Immature natural killer cell (primary cell): ENCODE measurements around the gene NEB. TPM values are rescaled to one million over a fixed set of nuclear protein-coding genes. Genes with fewer than 3 reads are reported as not detected.

Experiments
- DNase-seq, 3 donors: peaks; one replicate each; pipeline ENCODE4 v3.0.0; 2022; ENCODE audit warnings: mixed read lengths in 1 of 3
- H3K27ac Mint-ChIP-seq, 6 donors: one replicate each; pipeline ENCODE4 v1.8.0; 2020; ENCODE audit warnings: mixed read lengths in 6 of 6, mild to moderate bottlenecking in 5 of 6, inconsistent platforms in 4 of 6, moderate library complexity in 3 of 6
- H3K27me3 Mint-ChIP-seq, 3 donors: one replicate each; pipeline ENCODE4 v1.8.0; 2020 to 2021; ENCODE audit warnings: low read depth in 3 of 3, mild to moderate bottlenecking in 3 of 3, mixed read lengths in 3 of 3, moderate library complexity in 3 of 3, inconsistent platforms in 1 of 3
- H3K36me3 Mint-ChIP-seq, 3 donors: one replicate each; pipeline ENCODE4 v1.8.0; 2020; ENCODE audit warnings: mixed read lengths in 3 of 3, inconsistent platforms in 2 of 3, mild to moderate bottlenecking in 2 of 3
- H3K4me1 Mint-ChIP-seq, 2 donors: one replicate each; pipeline ENCODE4 v1.8.0; 2020; ENCODE audit warnings: inconsistent platforms in 2 of 2, mild to moderate bottlenecking in 2 of 2, mixed read lengths in 2 of 2, moderate library complexity in 1 of 2
- H3K4me3 Mint-ChIP-seq, 5 donors: one replicate each; pipeline ENCODE4 v1.8.0; 2020; ENCODE audit warnings: mild to moderate bottlenecking in 5 of 5, mixed read lengths in 5 of 5, inconsistent platforms in 3 of 5, moderate library complexity in 3 of 5
- H3K9me3 Mint-ChIP-seq, 6 donors: one replicate each; pipeline ENCODE4 v1.8.0; 2020; ENCODE audit warnings: mild to moderate bottlenecking in 6 of 6, mixed read lengths in 6 of 6, inconsistent platforms in 4 of 6, moderate library complexity in 3 of 6
- polyA plus RNA-seq, 3 donors: library from polyadenylated mRNA; unstranded; fragments of 300-500 nt; fragmentation: Illumina TruSeq; gene quantifications; one replicate each; pipeline ENCODE4 v1.2.3, GENCODE V29; 2021

Gene NEB
- polyA plus RNA-seq, 3 donors from 2014 or later, result 0.61 TPM; not detected in 2

- H3K4me1 Mint-ChIP-seq, result peaks cover 48 to 49% of the 10 kb centered on the region in 2 donors
- H3K4me3 Mint-ChIP-seq, result peak overlapping the region in 3 of 5 donors; percentile 11 to 78 (median 19)
- no peaks in the 10 kb centered on the region for H3K36me3 Mint-ChIP-seq
Measured at GRCh38 chr2:151670846-151671597, 63.3 kb downstream of the NEB start.

GRCh38 chr2:151670346-151670745, 63.9 kb downstream of the NEB start:
- H3K27me3 Mint-ChIP-seq, result peaks cover 0 to 6% (median 0%) of the 10 kb centered on the region in 3 donors
- no peaks in the 10 kb centered on the region for H3K9me3 Mint-ChIP-seq
- H3K27ac Mint-ChIP-seq, result peak overlapping the region in 2 of 6 donors; percentile 12 to 33
- peak overlapping the region; percentile 49 to 78 (median 60) for H3K4me3 Mint-ChIP-seq
- DNase-seq, result no peak
- no peaks in the 10 kb centered on the region for H3K36me3 Mint-ChIP-seq
- peaks cover 48 to 49% of the 10 kb centered on the region in 2 donors for H3K4me1 Mint-ChIP-seq

More at GRCh38 chr2:151670846-151671597, 63.3 kb downstream of the NEB start:
- Mint-ChIP-seq H3K9me3 (no peaks in the 10 kb centered on the region), H3K27me3 (peaks cover 0 to 6% (median 0%) of the 10 kb centered on the region in 3 donors), H3K27ac (peak overlapping the region in 1 of 6 donors; percentile 40)
- DNase-seq, result no peak

GRCh38 chr2:151669585-151670081, 64.6 kb downstream of the NEB start:
- peaks cover 2 to 4% (median 3%) of the 10 kb centered on the region in 3 donors for H3K36me3 Mint-ChIP-seq
- peak overlapping the region; percentile 49 to 78 (median 60) for H3K4me3 Mint-ChIP-seq
- DNase-seq, result peak; percentile 40 to 54 (median 52)
- peaks cover 0 to 5% (median 0%) of the 10 kb centered on the region in 3 donors for H3K27me3 Mint-ChIP-seq
- H3K4me1 Mint-ChIP-seq, result peaks cover 48 to 49% of the 10 kb centered on the region in 2 donors
- H3K27ac Mint-ChIP-seq, result peak overlapping the region in 5 of 6 donors; percentile 3 to 33 (median 12)
- H3K9me3 Mint-ChIP-seq, result no peaks in the 10 kb centered on the region

GRCh38 chr2:151668737-151669136, 65.5 kb downstream of the NEB start:
- DNase-seq, result no peak
- Mint-ChIP-seq H3K9me3 (no peaks in the 10 kb centered on the region), H3K4me1 (peaks cover 47 to 49% of the 10 kb centered on the region in 2 donors), H3K4me3 (peak overlapping the region in 1 of 5 donors; percentile 60), H3K36me3 (peaks cover 4 to 12% (median 8%) of the 10 kb centered on the region in 3 donors), H3K27ac (no peak overlapping the region), H3K27me3 (peaks cover 0 to 2% (median 0%) of the 10 kb centered on the region in 3 donors)

- H3K4me3 Mint-ChIP-seq, result no peak overlapping the region
- peaks cover 22 to 23% of the 10 kb centered on the region in 2 donors for H3K4me1 Mint-ChIP-seq
- peaks cover 11 to 27% (median 22%) of the 10 kb centered on the region in 3 donors for H3K36me3 Mint-ChIP-seq
- no peak for DNase-seq
- H3K27me3 Mint-ChIP-seq, result peaks cover 0 to 2% (median 2%) of the 10 kb centered on the region in 3 donors
- H3K27ac Mint-ChIP-seq, result no peak overlapping the region
- H3K9me3 Mint-ChIP-seq, result no peaks in the 10 kb centered on the region
Measured at GRCh38 chr2:151665959-151666358, 68.3 kb downstream of the NEB start.

DNA sequence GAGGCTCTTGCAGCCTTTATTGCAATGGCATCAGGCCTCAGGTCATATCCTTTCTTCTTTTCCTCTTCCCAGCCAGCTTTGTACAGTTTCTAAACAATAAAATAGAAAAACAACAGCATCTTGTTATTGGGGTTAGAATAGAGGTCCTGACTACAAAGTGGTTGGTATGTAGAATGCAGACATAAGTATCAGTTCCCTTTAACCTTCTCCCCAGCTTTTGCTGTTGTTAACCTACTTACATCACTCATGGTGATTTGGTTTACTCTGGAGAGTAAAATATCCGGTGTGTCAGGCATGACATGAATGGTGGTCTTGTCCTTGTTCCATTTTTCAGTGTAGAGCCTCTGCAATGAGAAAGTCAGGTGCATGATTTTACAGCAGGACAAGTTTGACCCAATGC, 69.8 kb downstream of the NEB start:
- no peak overlapping the region for H3K4me3 Mint-ChIP-seq
- no peaks in the 10 kb centered on the region for H3K9me3 Mint-ChIP-seq
- DNase-seq, result no peak
- H3K36me3 Mint-ChIP-seq, result peaks cover 11 to 34% (median 26%) of the 10 kb centered on the region in 3 donors
- peaks cover 0 to 2% (median 0%) of the 10 kb centered on the region in 3 donors for H3K27me3 Mint-ChIP-seq
- H3K4me1 Mint-ChIP-seq, result peaks cover 8% of the 10 kb centered on the region in 2 donors
- H3K27ac Mint-ChIP-seq, result no peak overlapping the region

DNA sequence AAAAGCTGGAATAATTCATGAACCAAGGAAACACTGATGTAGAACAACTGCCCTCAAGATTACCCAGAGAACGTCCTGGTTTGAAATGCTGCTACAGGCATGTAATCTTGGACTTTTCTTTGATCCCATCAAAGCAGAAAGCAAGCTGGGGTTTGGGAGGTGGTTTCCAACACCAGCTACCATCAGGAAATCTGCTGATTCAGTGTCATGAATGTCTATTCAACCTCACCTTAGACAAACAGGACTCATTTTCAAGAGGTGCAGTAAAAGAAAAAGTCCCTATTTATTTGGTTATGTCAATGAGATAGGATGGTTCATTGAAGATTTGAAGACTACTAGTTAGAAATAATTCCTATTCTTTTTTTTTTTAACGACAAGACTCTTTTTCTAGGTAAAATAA, 72.7 kb downstream of the NEB start:
- no peak overlapping the region for H3K27ac Mint-ChIP-seq
- no peaks in the 10 kb centered on the region for H3K9me3 Mint-ChIP-seq
- peaks cover 11 to 38% (median 33%) of the 10 kb centered on the region in 3 donors for H3K36me3 Mint-ChIP-seq
- DNase-seq, result no peak
- H3K4me1 Mint-ChIP-seq, result peaks cover 0 to 6% of the 10 kb centered on the region in 2 donors
- peaks cover 0 to 2% (median 0%) of the 10 kb centered on the region in 3 donors for H3K27me3 Mint-ChIP-seq
- no peak overlapping the region for H3K4me3 Mint-ChIP-seq

DNA sequence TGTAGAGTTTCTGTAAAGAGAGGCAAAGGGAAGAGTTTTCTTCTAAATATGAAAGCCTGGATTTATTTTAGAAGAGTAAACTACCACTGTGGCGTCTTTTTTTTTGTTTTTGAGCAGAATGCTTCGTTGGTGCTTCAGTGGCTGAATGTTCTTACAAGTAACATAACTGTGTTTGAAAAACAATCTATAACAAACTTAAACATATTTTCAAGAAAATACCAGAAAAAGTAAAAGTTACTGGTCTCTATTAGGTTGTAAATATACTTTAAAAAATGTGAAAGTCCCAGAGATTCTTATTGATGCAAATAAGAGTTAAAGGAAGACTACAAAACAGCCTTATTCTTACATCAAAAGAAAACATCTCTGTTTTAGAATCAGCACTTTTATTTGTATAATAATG, 76.2 kb downstream of the NEB start:
- no peak overlapping the region for H3K4me3 Mint-ChIP-seq
- H3K4me1 Mint-ChIP-seq, result peaks cover 0 to 6% of the 10 kb centered on the region in 2 donors
- no peak for DNase-seq
- H3K27ac Mint-ChIP-seq, result no peak overlapping the region
- H3K9me3 Mint-ChIP-seq, result no peaks in the 10 kb centered on the region
- H3K36me3 Mint-ChIP-seq, result peaks cover 7 to 30% (median 29%) of the 10 kb centered on the region in 3 donors
- H3K27me3 Mint-ChIP-seq, result peaks cover 0 to 2% (median under 1%) of the 10 kb centered on the region in 3 donors

- no peaks in the 10 kb centered on the region for H3K9me3 Mint-ChIP-seq
Measured at GRCh38 chr2:151657667-151658076, 76.6 kb downstream of the NEB start.

GRCh38 chr2:151655663-151656398, 78.4 kb downstream of the NEB start:
- Mint-ChIP-seq H3K4me1 (peaks cover 0 to 6% of the 10 kb centered on the region in 2 donors), H3K4me3 (no peak overlapping the region), H3K36me3 (peaks cover 0 to 19% (median 17%) of the 10 kb centered on the region in 3 donors), H3K27ac (no peak overlapping the region), H3K27me3 (peaks cover 0 to 2% (median 0%) of the 10 kb centered on the region in 3 donors), H3K9me3 (no peaks in the 10 kb centered on the region)
- DNase-seq, result no peak

More at GRCh38 chr2:151657667-151658076, 76.6 kb downstream of the NEB start:
- Mint-ChIP-seq H3K27me3 (peaks cover 0 to 2% (median 0%) of the 10 kb centered on the region in 3 donors), H3K4me3 (no peak overlapping the region), H3K27ac (no peak overlapping the region), H3K36me3 (peaks cover 3 to 26% (median 25%) of the 10 kb centered on the region in 3 donors), H3K4me1 (peaks cover 0 to 6% of the 10 kb centered on the region in 2 donors)
- no peak for DNase-seq

DNA sequence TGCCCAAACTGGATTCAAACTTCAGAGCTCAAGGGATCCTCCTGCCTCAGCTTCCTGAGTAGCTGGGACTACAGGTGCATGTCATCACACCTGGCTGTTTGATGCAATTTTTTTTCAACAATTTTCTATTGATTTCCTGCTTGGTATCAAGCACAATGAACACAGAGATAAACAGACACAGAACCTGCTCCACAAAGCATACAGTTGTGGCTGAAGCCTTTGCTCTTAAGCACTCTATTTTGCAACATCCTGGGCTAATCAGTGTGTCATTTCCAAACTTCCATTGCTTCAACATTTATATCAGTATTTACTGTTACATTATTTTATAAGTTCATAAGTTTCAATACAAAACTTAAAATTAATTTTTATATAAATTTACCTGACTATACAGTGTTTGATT, 79.4 kb downstream of the NEB start:
- Mint-ChIP-seq H3K36me3 (peaks cover 0 to 16% (median 13%) of the 10 kb centered on the region in 3 donors), H3K27ac (no peak overlapping the region), H3K4me1 (peaks cover 0 to 6% of the 10 kb centered on the region in 2 donors), H3K9me3 (no peaks in the 10 kb centered on the region), H3K27me3 (peaks cover 0 to 2% (median 0%) of the 10 kb centered on the region in 3 donors), H3K4me3 (no peak overlapping the region)
- DNase-seq, result no peak

GRCh38 chr2:151654085-151654484, 80.2 kb downstream of the NEB start:
- no peak for DNase-seq
- peaks cover 0 to 6% of the 10 kb centered on the region in 2 donors for H3K4me1 Mint-ChIP-seq
- no peak overlapping the region for H3K27ac Mint-ChIP-seq
- H3K36me3 Mint-ChIP-seq, result peaks cover 0 to 15% (median 11%) of the 10 kb centered on the region in 3 donors
- no peak overlapping the region for H3K4me3 Mint-ChIP-seq
- peaks cover 0 to 2% (median 0%) of the 10 kb centered on the region in 3 donors for H3K27me3 Mint-ChIP-seq
- H3K9me3 Mint-ChIP-seq, result no peaks in the 10 kb centered on the region

- Mint-ChIP-seq H3K36me3 (peaks cover 0 to 15% (median 10%) of the 10 kb centered on the region in 3 donors), H3K9me3 (peaks cover 0 to 4% (median 0%) of the 10 kb centered on the region in 6 donors), H3K4me1 (no peaks in the 10 kb centered on the region), H3K4me3 (no peak overlapping the region), H3K27me3 (peaks cover 0 to 2% (median 0%) of the 10 kb centered on the region in 3 donors), H3K27ac (no peak overlapping the region)
- DNase-seq, result no peak
Measured at GRCh38 chr2:151651274-151651673, 83.0 kb downstream of the NEB start.
